Stomach (tissue), 9 donors: Measurements from ENCODE around the gene MCC. TPM values are rescaled to one million over a fixed set of nuclear protein-coding genes. Genes with fewer than 3 reads are reported as not detected.

ENCODE experiments used
- DNase-seq, 2 donors: peaks; one replicate each; pipeline versions ENCODE4 v3.0.0 to v3.0.0-alpha.2; 2013 to 2019
- H3K27ac ChIP-seq, 5 donors: fragments of 200-600 bp in 4 of 5; sonication (generic) in 4 of 5; one replicate each; pipeline ENCODE4 v1.5.1; 2013 to 2019; ENCODE audit warnings: mild to moderate bottlenecking in 1 of 5, moderate library complexity in 1 of 5
- H3K27me3 ChIP-seq, 3 donors: fragments of 200-600 bp; sonication (generic); one replicate each; pipeline ENCODE4 v1.5.1; 2017 to 2019; ENCODE audit warnings: mixed run types in 1 of 3
- H3K36me3 ChIP-seq, 4 donors: fragments of 200-600 bp; sonication (generic); 1 replicate in 3 of 4; 2 replicates in 1 of 4; pipeline ENCODE4 v1.5.1; 2016 to 2019
- H3K4me1 ChIP-seq, 4 donors: fragments of 200-600 bp; sonication (generic); one replicate each; pipeline ENCODE4 v1.5.1; 2016 to 2019
- H3K4me3 ChIP-seq, 4 donors: fragments of 200-600 bp; sonication (generic) in 3 of 4; one replicate each; pipeline ENCODE4 v1.5.1; 2016 to 2019; ENCODE audit warnings: mild to moderate bottlenecking in 1 of 4
- H3K9me3 ChIP-seq, 4 donors: fragments of 200-600 bp; sonication (generic); one replicate each; pipeline ENCODE4 v1.5.1; 2016 to 2019
- CTCF ChIP-seq, 7 experiments: fragments of 450-650 bp in 4 of 7; fragments of 200-600 bp in 3 of 7; sonication (generic) in 3 of 7; IDR thresholded peaks; one replicate each; pipeline ENCODE4 v1.5.1; 2016 to 2019; ENCODE audit warnings: antibody characterized with exemption in 7 of 7, control low read depth in 2 of 7, mild to moderate bottlenecking in 1 of 7
- EP300 ChIP-seq: sonication (generic); formaldehyde crosslinking; IDR thresholded peaks from one replicate; pipeline ENCODE4 v1.6.1; 2017; ENCODE audit warnings: antibody characterized with exemption
- POLR2A ChIP-seq, 4 donors: fragments of 450-650 bp; IDR thresholded peaks; one replicate each; pipeline ENCODE4 v1.6.1; 2016; ENCODE audit warnings: antibody characterized with exemption in 4 of 4, control low read depth in 2 of 4, mild to moderate bottlenecking in 1 of 4, moderate library complexity in 1 of 4
- POLR2AphosphoS5 ChIP-seq, 3 donors: sonication (generic); formaldehyde crosslinking; IDR thresholded peaks; one replicate each; pipeline ENCODE4 v1.6.1; 2016; ENCODE audit warnings: antibody characterized with exemption in 3 of 3
- WGBS, 5 donors: extraction: QIAGEN DNeasy Blood & Tissue Kit in 3 of 5; methylation state at CpG; one replicate each; pipeline versions ENCODE4 v1.1.5 to v1.1.7; 2013 to 2018; 5-methylcytosine and 5-hydroxymethylcytosine counted together
- intact Hi-C: fragments of 100-400 bp; cut with DNase I; formaldehyde crosslinking; loops from one replicate; pipeline ENCODE4 v1.15.1; 2023; ENCODE audit warnings: low total_unique reads
- polyA plus RNA-seq, 3 donors: library from polyadenylated mRNA; stranded (reverse); fragments of 200-250 nt; gene quantifications; one replicate each; pipeline ENCODE4 v1.2.3, GENCODE V29; 2013
- total RNA-seq, 5 donors: library from RNA; depleted of rRNA; stranded (reverse); fragments of >200 nt; gene quantifications; one replicate each; pipeline versions ENCODE4 v1.1.0 to v1.2.3, GENCODE V29; 2014 to 2016
- donor health status: healthy with polysubstance abuse.
- donor health status: Bipolar disorder and iron deficiency.
- donor health status: healthy.

The MCC gene
- total and polyA plus RNA-seq, 8 donors: 3.8 to 35.1 (median 8.9) TPM

GRCh38 chr5:113507601-113508000 lies 19.3 kb upstream of the MCC start:
- intact Hi-C loops: loop anchor here (5.0 kb wide), 1 partner anchor 125 kb away; no protein-coding TSS in a partner anchor
- no peak for TF ChIP-seq CTCF (IDR thresholded peaks at IDR 0.05)
- TF ChIP-seq POLR2AphosphoS5 (IDR thresholded peaks at IDR 0.05): no peak
- no peak for TF ChIP-seq EP300
- TF ChIP-seq POLR2A (IDR thresholded peaks at IDR 0.05): no peak
- Histone ChIP-seq H3K4me1 (peaks cover 0 to 5% (median 0%) of the 10 kb centered on the region in 4 donors), H3K36me3 (no peaks in the 10 kb centered on the region), H3K9me3 (no peaks in the 10 kb centered on the region), H3K27ac (no peak overlapping the region), H3K4me3 (no peak overlapping the region), H3K27me3 (peaks cover 0 to 23% (median 0%) of the 10 kb centered on the region in 3 donors)
- no peak for DNase-seq

GRCh38 chr5:113505181-113505580 lies 16.9 kb upstream of the MCC start:
- TF ChIP-seq EP300 (no peak), POLR2AphosphoS5 (IDR thresholded peaks at IDR 0.05) (no peak), POLR2A (IDR thresholded peaks at IDR 0.05) (no peak), CTCF (IDR thresholded peaks at IDR 0.05) (no peak)
- intact Hi-C loops: loop anchor here (5.0 kb wide), 1 partner anchor 123 kb away; no protein-coding TSS in a partner anchor
- no peak for DNase-seq
- Histone ChIP-seq H3K4me3 (no peak overlapping the region), H3K9me3 (peaks cover 0 to 9% (median 0%) of the 10 kb centered on the region in 4 donors), H3K36me3 (no peaks in the 10 kb centered on the region), H3K4me1 (no peaks in the 10 kb centered on the region), H3K27ac (no peak overlapping the region), H3K27me3 (peaks cover 0 to 22% (median 0%) of the 10 kb centered on the region in 3 donors)
- 71 to 88% (median 81%) methylated on average over 5 of the region's 5 CpGs for WGBS, 5 donors

GRCh38 chr5:113503146-113503545 lies 14.9 kb upstream of the MCC start:
- Histone ChIP-seq H3K27me3 (peaks cover 0 to 11% (median 0%) of the 10 kb centered on the region in 3 donors), H3K27ac (no peak overlapping the region), H3K4me1 (no peaks in the 10 kb centered on the region), H3K4me3 (no peak overlapping the region), H3K36me3 (no peaks in the 10 kb centered on the region), H3K9me3 (peaks cover 0 to 9% (median 0%) of the 10 kb centered on the region in 4 donors)
- DNase-seq: no peak
- TF ChIP-seq POLR2AphosphoS5 (IDR thresholded peaks at IDR 0.05) (no peak), EP300 (no peak), CTCF (IDR thresholded peaks at IDR 0.05) (no peak), POLR2A (IDR thresholded peaks at IDR 0.05) (no peak)
- WGBS, 5 donors: 92 to 100% (median 98%) methylated on average over 1 of the region's 1 CpG
- intact Hi-C loops: no loop called here

DNA sequence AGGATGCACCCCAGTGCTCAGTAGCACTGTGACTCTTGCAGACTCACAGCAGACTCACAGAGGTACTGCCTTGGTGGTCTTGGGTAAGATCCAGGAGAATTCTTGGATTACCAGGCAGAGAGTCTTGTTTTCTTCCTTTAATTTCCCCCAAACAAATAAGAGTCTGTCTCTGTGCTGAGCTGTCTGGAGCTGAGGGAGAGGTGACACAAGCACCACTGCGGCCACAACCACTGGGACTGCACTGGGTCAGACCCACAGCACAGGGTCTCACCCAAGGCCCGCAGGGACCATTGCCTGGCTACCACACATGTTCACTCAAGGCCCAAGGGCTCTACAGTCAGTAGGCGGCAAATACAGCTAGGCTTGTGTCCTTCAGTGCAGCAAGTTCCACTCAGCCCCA lies 13.8 kb upstream of the MCC start:
- intact Hi-C loops: no loop called here
- no peak for DNase-seq

More for the DNA sequence above, 13.8 kb upstream of the MCC start:
- 92 to 100% (median 97%) methylated on average over 2 to 3 of the region's 3 CpGs for WGBS, 5 donors
- H3K27ac ChIP-seq: no peak overlapping the region
- no peaks in the 10 kb centered on the region for H3K4me1 ChIP-seq
- H3K4me3 ChIP-seq: no peak overlapping the region
- H3K27me3 ChIP-seq: peaks cover 0 to 5% (median 0%) of the 10 kb centered on the region in 3 donors
- H3K36me3 ChIP-seq: no peaks in the 10 kb centered on the region
- H3K9me3 ChIP-seq: peaks cover 0 to 9% (median 0%) of the 10 kb centered on the region in 4 donors
- no peak for TF ChIP-seq CTCF (IDR thresholded peaks at IDR 0.05)
- TF ChIP-seq EP300: no peak
- TF ChIP-seq POLR2A (IDR thresholded peaks at IDR 0.05): no peak
- TF ChIP-seq POLR2AphosphoS5 (IDR thresholded peaks at IDR 0.05): no peak
